HepG2 (cell line): Measurements from ENCODE around the gene MAST1. TPM values are rescaled to one million over a fixed set of nuclear protein-coding genes. Genes with fewer than 3 reads are reported as not detected.
A peak's percentile ranks its signal among the peaks of the same experiment; 100 is the strongest.

Source experiments
- ATAC-seq: fragments of 200-7000 bp; cut with Tn5 transposase; 3 replicates; pipeline ENCODE4 v1.9.1; 2020; ENCODE audit warnings: mild to moderate bottlenecking, moderate library complexity
- BruUV-seq: library from RNA; stranded (reverse); fragments of 400-500 nt; replicated peaks from 2 replicates; lab custom pipeline; 2021; lab: Mats Ljungman, UMichigan
- CTCF ChIA-PET: fragments of 300-600 bp; formaldehyde crosslinking; extraction: SDS; loops from one replicate; lab custom pipeline; 2021; ENCODE audit warnings: low total read pairs, inconsistent platforms, low intra/inter-chr PET ratio; lab: Yijun Ruan, JAX
- POLR2A ChIA-PET: fragments of 350-600 bp; sonication (Branson Sonifier 250); formaldehyde crosslinking; loops from one replicate; lab custom pipeline; 2020; ENCODE audit warnings: antibody characterized with exemption, inconsistent platforms; lab: Yijun Ruan, JAX
- DNase-seq: peaks from one replicate; pipeline ENCODE4 v3.0.0-alpha.2; 2015; ENCODE audit warnings: low spot score
- FAIRE-seq: peaks from 3 replicates; lab custom pipeline; 2011; peaks lifted over from hg19 to GRCh38; lab: Jason Lieb, UNC
- H2AFZ ChIP-seq: one replicate; pipeline ENCODE4 v1.6.1; 2011; ENCODE audit warnings: low read length, inconsistent platforms
- H3K27ac ChIP-seq: fragments of 300-600 bp; 3 replicates; pipeline ENCODE4 v1.8.0; 2011; ENCODE audit warnings: mixed run types, mild to moderate bottlenecking, mixed read lengths, low read length, inconsistent platforms; ENCODE audit not compliant: insufficient read depth; ENCODE audit errors: extremely low read length
- H3K27me3 ChIP-seq, 2 experiments: fragments of 200-600 bp in 1 of 2; 2 replicates in 1 of 2; 3 replicates in 1 of 2; pipeline versions ENCODE4 v1.6.0 to v1.8.0; 2011; ENCODE audit warnings: low read length in 2 of 2, mild to moderate bottlenecking in 2 of 2, moderate library complexity in 2 of 2, inconsistent platforms in 1 of 2; ENCODE audit not compliant: insufficient read depth in 2 of 2, control insufficient read depth in 1 of 2
- H3K36me3 ChIP-seq, 2 experiments: fragments of 200-600 bp in 1 of 2; replicated peaks in 1 of 2; 2 replicates in 1 of 2; 3 replicates in 1 of 2; pipeline versions ENCODE4 v1.5.1 to v1.8.0; 2011; ENCODE audit warnings: low read length in 2 of 2, inconsistent platforms in 1 of 2; ENCODE audit not compliant: insufficient read depth in 2 of 2, control insufficient read depth in 1 of 2
- H3K4me1 ChIP-seq: 2 replicates; pipeline ENCODE4 v1.5.1; 2012; ENCODE audit warnings: low read length, inconsistent platforms; ENCODE audit not compliant: insufficient read depth
- H3K4me2 ChIP-seq: 2 replicates; pipeline ENCODE4 v1.6.0; 2011; ENCODE audit warnings: low read depth, low read length, inconsistent platforms
- H3K4me3 ChIP-seq, 3 experiments: fragments of 200-600 bp in 1 of 3; sonication (generic), shearing (Covaris generic) in 1 of 3; replicated peaks in 1 of 3; 2 replicates each; pipeline ENCODE4 v1.5.1; 2011 to 2016; ENCODE audit warnings: low read length in 3 of 3, inconsistent platforms in 2 of 3, low read depth in 2 of 3, mild to moderate bottlenecking in 2 of 3, control low read depth in 1 of 3, mixed read lengths in 1 of 3; ENCODE audit not compliant: insufficient read depth in 1 of 3
- H3K79me2 ChIP-seq: one replicate; pipeline ENCODE4 v1.6.1; 2011; ENCODE audit warnings: low read length, inconsistent platforms; ENCODE audit not compliant: insufficient read depth
- H3K9ac ChIP-seq: 2 replicates; pipeline ENCODE4 v1.6.0; 2011; ENCODE audit warnings: mild to moderate bottlenecking, low read depth, low read length, inconsistent platforms; ENCODE audit not compliant: insufficient read depth
- H3K9me3 ChIP-seq: 2 replicates; pipeline ENCODE4 v1.5.1; 2012; ENCODE audit warnings: mild to moderate bottlenecking, low read length
- H4K20me1 ChIP-seq: 2 replicates; pipeline ENCODE4 v1.6.0; 2011; ENCODE audit warnings: inconsistent platforms, mild to moderate bottlenecking, low read length, moderate library complexity; ENCODE audit not compliant: insufficient read depth
- ARID2 ChIP-seq: sonication (generic); formaldehyde crosslinking; IDR thresholded peaks from 2 replicates; pipeline ENCODE4 v1.8.1; 2022; ENCODE audit warnings: mild to moderate bottlenecking, missing genetic modification reagents, borderline replicate concordance
- CTCF ChIP-seq: sonication (generic); formaldehyde crosslinking; IDR thresholded peaks from 2 replicates; pipeline ENCODE4 v1.5.0; 2020; ENCODE audit warnings: mild to moderate bottlenecking, missing genetic modification reagents, moderate library complexity
- KLF12 ChIP-seq: sonication (generic); formaldehyde crosslinking; IDR thresholded peaks from 2 replicates; pipeline ENCODE4 v1.4.0; 2020; ENCODE audit warnings: missing genetic modification reagents, borderline replicate concordance
- NCOA2 ChIP-seq: sonication (generic); formaldehyde crosslinking; IDR thresholded peaks from 2 replicates; pipeline ENCODE4 v1.8.0; 2022; ENCODE audit warnings: inconsistent platforms
- SNAPC4 ChIP-seq: sonication (generic); formaldehyde crosslinking; IDR thresholded peaks from 2 replicates; pipeline ENCODE4 v1.4.0; 2020; ENCODE audit warnings: mild to moderate bottlenecking, missing genetic modification reagents
- SOX6 ChIP-seq, 2 experiments: fragments of 450-650 bp in 1 of 2; sonication (generic) in 1 of 2; formaldehyde crosslinking in 1 of 2; IDR thresholded peaks; 2 replicates each; pipeline versions ENCODE4 v1.4.0 to v1.6.1; 2017 to 2020; ENCODE audit warnings: antibody characterized with exemption in 1 of 2, mild to moderate bottlenecking in 1 of 2, missing genetic modification reagents in 1 of 2
- TCF7 ChIP-seq: sonication (generic); IDR thresholded peaks from 2 replicates; pipeline ENCODE4 v1.6.1; 2016; ENCODE audit warnings: antibody characterized with exemption, low read depth
- ZBTB4 ChIP-seq: sonication (generic); formaldehyde crosslinking; IDR thresholded peaks from 2 replicates; pipeline ENCODE4 v1.4.0; 2020; ENCODE audit warnings: missing genetic modification reagents, mild to moderate bottlenecking, borderline replicate concordance
- ZBTB7A ChIP-seq: sonication (generic); formaldehyde crosslinking; IDR thresholded peaks from 2 replicates; pipeline ENCODE4 v1.8.0; 2022; ENCODE audit warnings: mild to moderate bottlenecking, missing genetic modification reagents
- ZNF263 ChIP-seq: sonication (generic); formaldehyde crosslinking; IDR thresholded peaks from 2 replicates; pipeline ENCODE4 v1.4.0; 2020; ENCODE audit warnings: missing genetic modification reagents
- ZNF33A ChIP-seq: sonication (generic); formaldehyde crosslinking; IDR thresholded peaks from 2 replicates; pipeline ENCODE4 v1.5.1; 2020; ENCODE audit warnings: missing genetic modification reagents, mild to moderate bottlenecking, moderate library complexity, borderline replicate concordance
- ZNF350 ChIP-seq: sonication (generic); formaldehyde crosslinking; IDR thresholded peaks from 2 replicates; pipeline ENCODE4 v1.4.0; 2020; ENCODE audit warnings: mild to moderate bottlenecking, low read depth, missing genetic modification reagents, borderline replicate concordance
- WGBS: methylation state at CpG from one replicate; pipeline ENCODE4 v1.1.6; 2017; ENCODE audit warnings: low lambda C conversion rate; 5-methylcytosine and 5-hydroxymethylcytosine counted together
- in situ Hi-C: cut with HindIII; loops from 2 replicates; pipeline ENCODE4 v1.10.0; 2017; ENCODE audit warnings: low pct_unique_long_range_greater_than_20kb; ENCODE audit not compliant: extremely low pct_ligation_motif_present
- intact Hi-C: fragments of 100-400 bp; cut with micrococcal nuclease; formaldehyde crosslinking; loops from one replicate; pipeline ENCODE4 v1.10.0; 2022; ENCODE audit not compliant: unreplicated experiment
- polyA plus RNA-seq, 8 experiments: library from polyadenylated mRNA; depleted of rRNA in 3 of 8; stranded (reverse) in 7 of 8; unstranded in 1 of 8; fragments of >200 nt; fragmentation: Illumina TruSeq in 4 of 8; extraction: Trizol in 4 of 8; gene quantifications; 2 replicates each; pipeline versions ENCODE4 v1.2.1 to v1.2.3, GENCODE V29; 2011 to 2016; ENCODE audit warnings: low read depth in 4 of 8, missing spikeins in 1 of 8, mixed read lengths in 1 of 8; ENCODE audit not compliant: insufficient read depth in 1 of 8
- total RNA-seq, 5 experiments: library from RNA; depleted of rRNA; stranded (reverse); fragments of >200 nt; fragmentation: Illumina TruSeq; extraction: Trizol; gene quantifications; 2 replicates each; pipeline ENCODE4 v1.2.3, GENCODE V29; 2016; ENCODE audit warnings: low read depth in 1 of 5

MAST1 gene
- total and polyA plus RNA-seq, 2 of the 13 experiments (the other 11 are each of a cell fraction or from before 2014, with no cell fraction given) = 0.73 to 4.7 TPM

GRCh38 chr19:12800923-12801465, 37.3 kb upstream of the MAST1 start:
- Histone ChIP-seq H3K9ac (peak overlapping the region; percentile 99), H3K4me2 (peak overlapping the region; percentile 88), H3K9me3 (no peaks in the 10 kb centered on the region), H3K27me3 (no peaks in the 10 kb centered on the region; a peak in 1 of 5 replicates), H2AFZ (no peak overlapping the region), H3K4me3 (peak overlapping the region; percentile 81 to 100 (median 93)), H3K79me2 (peaks cover 14% of the 10 kb centered on the region), H3K27ac (peak overlapping the region; percentile 92), H4K20me1 (peaks cover 5% of the 10 kb centered on the region; the same call in 1 of the 2 replicates), H3K36me3 (peaks cover 2 to 12% of the 10 kb centered on the region in 2 experiments; a peak in 4 of 5 replicates), H3K4me1 (peaks cover 28% of the 10 kb centered on the region)
- TSS peak; percentile 58 for BruUV-seq
- WGBS = 0% methylated on average over 7 of the region's 38 CpGs
- ATAC-seq (peak; percentile 47), FAIRE-seq (no peak), DNase-seq (peak; percentile 27)
- ChIA-PET CTCF (interaction anchor here (1.6 kb wide), 1 partner anchor 35 kb away, joined by 4 read pairs; no protein-coding TSS in a partner anchor), POLR2A (interaction anchor here (0.8 to 4.0 kb wide), 6 partner anchors 9 to 68 kb away, joined by 3 to 47 read pairs (median 4); partner anchors contain the start of genes GET3 and JUNB)
- intact Hi-C loops (no loop called here), in situ Hi-C loops (loop anchor here (5.0 kb wide), 1 partner anchor 34 kb away; no protein-coding TSS in a partner anchor)
- TF ChIP-seq ZNF33A = 0 out of 2 replicates have a peak, but pooled peaks have one; percentile 90
- no peak for TF ChIP-seq KLF12 (CRISPR knock-in tag)
- TF ChIP-seq ZBTB4 (CRISPR knock-in tag) = peak; percentile 89; the same call in 1 of the 2 replicates
- TF ChIP-seq ARID2 (CRISPR knock-in tag) = peak; percentile 72; the same call in 1 of the 2 replicates
- peak; percentile 18; the same call in 1 of the 2 replicates for TF ChIP-seq SNAPC4 (CRISPR knock-in tag)
- TF ChIP-seq ZNF350 (CRISPR knock-in tag) = 0 out of 2 replicates have a peak, but pooled peaks have one; percentile 42
- peak; percentile 35 for TF ChIP-seq CTCF
- peak; percentile 98 for TF ChIP-seq ZNF263 (CRISPR knock-in tag)
- 0 out of 2 replicates have a peak, but pooled peaks have one; percentile 7 for TF ChIP-seq NCOA2 (CRISPR knock-in tag)
- peak; percentile 66; the same call in 1 of the 2 replicates for TF ChIP-seq TCF7
- peak; percentile 81; the same call in 1 of the 2 replicates for TF ChIP-seq ZBTB7A (CRISPR knock-in tag)
- TF ChIP-seq SOX6 (IDR thresholded peaks at IDR 0.05) = no peak
- TF ChIP-seq SOX6 (CRISPR knock-in tag; IDR thresholded peaks at IDR 0.05) = peak; percentile 27; the same call in 1 of the 2 replicates
